Ishikawa (cell line): ENCODE data around the gene MTIF3.

ENCODE experiments used
- CEBPB ChIP-seq: IDR thresholded peaks from 2 replicates; pipeline ENCODE4 v1.6.1; 2012
- CREB1 ChIP-seq: IDR thresholded peaks from 2 replicates; pipeline ENCODE4 v1.6.1; 2012; ENCODE audit warnings: low read depth
- EGR1 ChIP-seq: IDR thresholded peaks from 2 replicates; pipeline ENCODE4 v1.6.1; 2012
- EP300 ChIP-seq: IDR thresholded peaks from 2 replicates; pipeline ENCODE4 v1.6.1; 2012; ENCODE audit warnings: borderline replicate concordance
- FOXM1 ChIP-seq: IDR thresholded peaks from 2 replicates; pipeline ENCODE4 v1.6.1; 2012; ENCODE audit warnings: low read depth, borderline replicate concordance
- MAX ChIP-seq: IDR thresholded peaks from 2 replicates; pipeline ENCODE4 v1.6.1; 2012
- NFIC ChIP-seq: IDR thresholded peaks from 2 replicates; pipeline ENCODE4 v1.6.1; 2012
- RAD21 ChIP-seq: IDR thresholded peaks from 2 replicates; pipeline ENCODE4 v1.6.1; 2012; ENCODE audit warnings: low read depth
- REST ChIP-seq: IDR thresholded peaks from 2 replicates; pipeline ENCODE4 v1.6.1; 2012; ENCODE audit warnings: low read depth, mild to moderate bottlenecking
- TAF1 ChIP-seq: IDR thresholded peaks from 2 replicates; pipeline ENCODE4 v1.6.1; 2012; ENCODE audit warnings: low read depth, mild to moderate bottlenecking
- TCF12 ChIP-seq: IDR thresholded peaks from 2 replicates; pipeline ENCODE4 v1.6.1; 2012; ENCODE audit warnings: low read depth
- TEAD4 ChIP-seq: IDR thresholded peaks from 2 replicates; pipeline ENCODE4 v1.6.1; 2012
- USF1 ChIP-seq: IDR thresholded peaks from 2 replicates; pipeline ENCODE4 v1.6.1; 2012
- YY1 ChIP-seq: IDR thresholded peaks from 2 replicates; pipeline ENCODE4 v1.6.1; 2012; ENCODE audit warnings: low read depth
- ZBTB7A ChIP-seq: IDR thresholded peaks from 2 replicates; pipeline ENCODE4 v1.6.1; 2012; ENCODE audit warnings: low read depth

MTIF3 gene

GRCh38 chr13:27450921-27451471, 632 bp upstream of the MTIF3 start:
- TF ChIP-seq ZBTB7A (peak; percentile 29; the same call in 1 of the 2 replicates), TEAD4 (peak; percentile 60), USF1 (no peak), YY1 (no peak), EGR1 (no peak)

- no peak for TF ChIP-seq TEAD4
- TF ChIP-seq YY1, result no peak
- TF ChIP-seq TAF1, result no peak
- TF ChIP-seq CEBPB, result no peak
- no peak for TF ChIP-seq REST
- no peak for TF ChIP-seq CREB1
- no peak for TF ChIP-seq TCF12
- no peak for TF ChIP-seq RAD21
- TF ChIP-seq MAX, result no peak
Observed at GRCh38 chr13:27449081-27449603, 1.2 kb downstream of the MTIF3 start.

- TF ChIP-seq TCF12 (no peak), REST (no peak), NFIC (no peak), YY1 (no peak), RAD21 (no peak), USF1 (no peak), CREB1 (no peak), EGR1 (no peak), CEBPB (no peak), MAX (no peak), TAF1 (no peak), TEAD4 (no peak), FOXM1 (no peak), EP300 (no peak), ZBTB7A (no peak)
Observed at GRCh38 chr13:27448308-27448707, 2.1 kb downstream of the MTIF3 start.

- TF ChIP-seq REST (no peak), USF1 (no peak), TCF12 (no peak), CREB1 (no peak), MAX (no peak), YY1 (no peak), CEBPB (no peak), ZBTB7A (no peak), EP300 (no peak), NFIC (no peak), EGR1 (no peak), FOXM1 (no peak)
Observed at GRCh38 chr13:27446986-27447583, 3.3 kb downstream of the MTIF3 start.
